GM10266 (cell line): ENCODE data around the gene CLIP4.
A peak's percentile ranks its signal among the peaks of the same experiment; 100 is the strongest.

ENCODE experiments used
- DNase-seq: peaks from one replicate; pipeline ENCODE4 v3.0.0; 2012; ENCODE audit errors: extremely low spot score
- TF ChIP-seq, protein P1 (sequence below): IDR thresholded peaks from 2 replicates; pipeline ENCODE4 v1.5.1; 2012; ENCODE audit warnings: mild to moderate bottlenecking, low read depth; ENCODE audit not compliant: control insufficient read depth, insufficient read depth; ENCODE audit errors: missing control alignments

CLIP4 gene

DNA sequence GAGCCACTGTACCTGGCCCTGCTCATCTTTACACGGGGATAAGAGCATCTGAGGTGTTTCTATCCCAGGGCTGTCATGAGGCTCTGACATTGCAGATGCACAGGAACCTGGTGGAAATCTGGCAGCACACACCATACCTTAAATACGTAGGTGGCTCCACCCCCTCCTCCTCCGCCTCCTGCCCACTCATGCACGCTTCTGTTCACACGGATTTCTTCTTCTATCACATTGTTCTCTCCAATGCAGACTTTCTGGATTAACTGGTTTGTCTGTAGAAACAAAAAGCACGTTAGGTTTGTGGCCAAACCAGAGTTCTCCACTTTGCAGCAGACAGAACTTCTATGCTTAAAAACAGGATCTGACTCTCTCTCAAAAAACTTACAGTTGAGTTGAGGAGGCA lies 118.2 kb downstream of the CLIP4 start:
- TF ChIP-seq, protein P1, sequence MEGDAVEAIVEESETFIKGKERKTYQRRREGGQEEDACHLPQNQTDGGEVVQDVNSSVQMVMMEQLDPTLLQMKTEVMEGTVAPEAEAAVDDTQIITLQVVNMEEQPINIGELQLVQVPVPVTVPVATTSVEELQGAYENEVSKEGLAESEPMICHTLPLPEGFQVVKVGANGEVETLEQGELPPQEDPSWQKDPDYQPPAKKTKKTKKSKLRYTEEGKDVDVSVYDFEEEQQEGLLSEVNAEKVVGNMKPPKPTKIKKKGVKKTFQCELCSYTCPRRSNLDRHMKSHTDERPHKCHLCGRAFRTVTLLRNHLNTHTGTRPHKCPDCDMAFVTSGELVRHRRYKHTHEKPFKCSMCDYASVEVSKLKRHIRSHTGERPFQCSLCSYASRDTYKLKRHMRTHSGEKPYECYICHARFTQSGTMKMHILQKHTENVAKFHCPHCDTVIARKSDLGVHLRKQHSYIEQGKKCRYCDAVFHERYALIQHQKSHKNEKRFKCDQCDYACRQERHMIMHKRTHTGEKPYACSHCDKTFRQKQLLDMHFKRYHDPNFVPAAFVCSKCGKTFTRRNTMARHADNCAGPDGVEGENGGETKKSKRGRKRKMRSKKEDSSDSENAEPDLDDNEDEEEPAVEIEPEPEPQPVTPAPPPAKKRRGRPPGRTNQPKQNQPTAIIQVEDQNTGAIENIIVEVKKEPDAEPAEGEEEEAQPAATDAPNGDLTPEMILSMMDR, result no peak
- DNase-seq, result no peak

GRCh38 chr2:29235411-29235810 lies 120.2 kb downstream of the CLIP4 start:
- DNase-seq, result no peak
- TF ChIP-seq, protein P1, result no peak

- DNase-seq, result no peak
- TF ChIP-seq, protein P1, result no peak
Observed at GRCh38 chr2:29236074-29236473, 120.9 kb downstream of the CLIP4 start.

- DNase-seq, result no peak
- TF ChIP-seq, protein P1, result peak; percentile 49
Observed at GRCh38 chr2:29238497-29238896, 123.3 kb downstream of the CLIP4 start.
